Measurements from ENCODE around the gene ADARB2.

ADARB2 gene

DNA sequence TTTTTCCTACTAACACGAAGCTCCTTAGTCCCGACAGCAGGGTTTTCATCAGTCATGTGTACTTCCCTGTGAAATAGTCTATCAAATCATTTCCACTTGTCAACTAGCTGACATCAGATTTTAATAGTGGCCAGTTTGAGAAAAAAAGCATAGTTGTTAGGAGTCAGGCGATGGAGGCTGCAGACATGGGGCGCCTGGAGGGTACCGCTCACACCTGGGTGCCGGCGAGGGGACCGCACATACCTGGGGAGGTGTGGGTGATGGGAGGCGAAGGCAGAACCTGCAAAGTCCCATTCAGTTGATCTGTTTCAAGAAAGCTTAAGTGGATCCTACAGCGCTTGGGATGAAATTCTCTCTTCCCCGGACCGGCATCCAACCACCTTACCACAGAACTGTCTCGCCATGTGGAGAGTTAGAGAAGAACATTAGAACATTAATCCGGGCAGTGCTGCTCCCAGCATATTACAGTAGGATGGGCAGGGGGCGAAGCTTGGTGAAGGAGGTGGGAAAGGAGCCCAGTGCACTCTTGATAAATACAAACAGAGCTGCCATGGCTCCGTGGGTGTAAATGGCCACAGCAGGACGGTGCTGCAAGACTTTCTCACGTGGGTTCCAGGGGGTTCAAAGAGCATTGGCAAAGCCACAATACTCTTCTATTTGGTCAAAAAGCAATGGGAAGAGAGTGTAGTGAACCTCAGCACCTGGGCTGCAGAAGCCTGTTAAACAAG, 24.2 kb downstream of the ADARB2 start:
- Histone ChIP-seq H4K8ac (ENCODE audit: low read depth, low read length) (no peak overlapping the region), H3K4me3 (ENCODE audit: low read length in 2 of 2) (no peak overlapping the region), H3K18ac (ENCODE audit: low read length) (no peak overlapping the region), H3K4me2 (ENCODE audit: insufficient read depth, low read length, poor library complexity, severe bottlenecking) (no peak overlapping the region), H3K4me1 (ENCODE audit: control insufficient read depth in 2 of 2, insufficient read depth in 1 of 2, low read depth in 1 of 2, low read length in 2 of 2) (peaks cover 0 to 5% of the 10 kb centered on the region in 2 donors), H3K27me3 (ENCODE audit: control insufficient read depth in 3 of 3, insufficient read depth in 3 of 3, low read depth in 1 of 3, low read length in 3 of 3) (no peaks in the 10 kb centered on the region), H4K91ac (ENCODE audit: low read depth, low read length, poor library complexity) (no peak overlapping the region), H2BK5ac (ENCODE audit: low read length) (no peak overlapping the region), H2BK15ac (ENCODE audit: low read length) (no peak overlapping the region), H2AFZ (ENCODE audit: low read length) (no peak overlapping the region), H3K79me1 (ENCODE audit: low read depth, low read length) (no peaks in the 10 kb centered on the region), H3K4ac (ENCODE audit: low read length) (no peak overlapping the region), H2BK120ac (ENCODE audit: low read depth, low read length) (no peak overlapping the region), H3K27ac (replicated peaks; ENCODE audit: low read length) (no peak overlapping the region), H3K9me3 (replicated peaks in 1 of 2; ENCODE audit: control insufficient read depth in 2 of 2, insufficient read depth in 1 of 2, low read depth in 1 of 2, low read length in 2 of 2) (no peaks in the 10 kb centered on the region), H2AK5ac (ENCODE audit: low read depth, low read length) (no peak overlapping the region), H3K36me3 (replicated peaks in 1 of 2; ENCODE audit: control insufficient read depth in 2 of 2, insufficient read depth in 2 of 2, low read length in 2 of 2) (no peaks in the 10 kb centered on the region), H3K9ac (ENCODE audit: low read depth, low read length, poor library complexity) (no peak overlapping the region), H3K14ac (ENCODE audit: low read length) (no peak overlapping the region), H2BK12ac (ENCODE audit: low read length) (no peak overlapping the region), H3K23ac (ENCODE audit: low read depth, low read length, poor library complexity) (no peak overlapping the region)
- no peak for DNase-seq (ENCODE audit: low spot score)
- WGBS, 2 donors (ENCODE audit: extremely low coverage in 2 of 2, insufficient read length in 2 of 2, insufficient replicate concordance in 1 of 2) = no CpG with 5 or more reads among the region's 18 CpGs

DNA sequence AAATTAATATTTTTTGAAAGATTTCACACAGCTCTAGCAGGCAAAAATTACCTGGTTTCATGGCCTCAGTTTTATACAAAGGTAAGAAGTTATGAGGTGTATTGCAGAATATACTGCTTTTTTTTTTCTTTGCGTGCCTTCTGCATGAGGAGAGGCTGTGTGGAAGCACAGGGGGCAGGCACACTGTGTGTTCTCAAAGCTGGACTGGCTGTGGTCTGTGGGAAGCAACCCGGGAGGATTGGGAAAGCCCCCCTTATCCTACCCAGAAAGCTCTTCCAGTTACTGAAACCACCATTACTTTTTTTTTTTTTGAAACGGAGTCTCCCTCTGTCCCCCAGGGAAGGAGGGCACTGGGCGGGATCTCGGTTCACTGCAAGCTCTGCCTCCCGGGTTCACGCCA, 25.0 kb downstream of the ADARB2 start:
- no peak overlapping the region for H3K4me2 ChIP-seq (ENCODE audit: insufficient read depth, low read length, poor library complexity, severe bottlenecking)
- H3K36me3 ChIP-seq (replicated peaks in 1 of 2; ENCODE audit: control insufficient read depth in 2 of 2, insufficient read depth in 2 of 2, low read length in 2 of 2) = no peaks in the 10 kb centered on the region
- H2BK5ac ChIP-seq (ENCODE audit: low read length) = no peak overlapping the region
- peaks cover 0 to 5% of the 10 kb centered on the region in 2 donors for H3K4me1 ChIP-seq (ENCODE audit: control insufficient read depth in 2 of 2, insufficient read depth in 1 of 2, low read depth in 1 of 2, low read length in 2 of 2)
- no peaks in the 10 kb centered on the region for H3K27me3 ChIP-seq (ENCODE audit: control insufficient read depth in 3 of 3, insufficient read depth in 3 of 3, low read depth in 1 of 3, low read length in 3 of 3)
- no peak overlapping the region for H3K18ac ChIP-seq (ENCODE audit: low read length)
- H3K23ac ChIP-seq (ENCODE audit: low read depth, low read length, poor library complexity) = no peak overlapping the region
- no CpG with 5 or more reads among the region's 7 CpGs for WGBS, 2 donors (ENCODE audit: extremely low coverage in 2 of 2, insufficient read length in 2 of 2, insufficient replicate concordance in 1 of 2)
- H3K27ac ChIP-seq (replicated peaks; ENCODE audit: low read length) = no peak overlapping the region
- H3K9me3 ChIP-seq (replicated peaks in 1 of 2; ENCODE audit: control insufficient read depth in 2 of 2, insufficient read depth in 1 of 2, low read depth in 1 of 2, low read length in 2 of 2) = no peaks in the 10 kb centered on the region
- no peak overlapping the region for H2AFZ ChIP-seq (ENCODE audit: low read length)
- H3K9ac ChIP-seq (ENCODE audit: low read depth, low read length, poor library complexity) = no peak overlapping the region
- DNase-seq (ENCODE audit: low spot score) = no peak
- no peak overlapping the region for H2BK120ac ChIP-seq (ENCODE audit: low read depth, low read length)
- H2BK15ac ChIP-seq (ENCODE audit: low read length) = no peak overlapping the region
- H4K8ac ChIP-seq (ENCODE audit: low read depth, low read length) = no peak overlapping the region
- no peak overlapping the region for H2BK12ac ChIP-seq (ENCODE audit: low read length)
- no peak overlapping the region for H3K4ac ChIP-seq (ENCODE audit: low read length)
- H4K91ac ChIP-seq (ENCODE audit: low read depth, low read length, poor library complexity) = no peak overlapping the region
- H3K14ac ChIP-seq (ENCODE audit: low read length) = no peak overlapping the region
- H2AK5ac ChIP-seq (ENCODE audit: low read depth, low read length) = no peak overlapping the region
- no peak overlapping the region for H3K4me3 ChIP-seq (ENCODE audit: low read length in 2 of 2)
- H3K79me1 ChIP-seq (ENCODE audit: low read depth, low read length) = no peaks in the 10 kb centered on the region

DNA sequence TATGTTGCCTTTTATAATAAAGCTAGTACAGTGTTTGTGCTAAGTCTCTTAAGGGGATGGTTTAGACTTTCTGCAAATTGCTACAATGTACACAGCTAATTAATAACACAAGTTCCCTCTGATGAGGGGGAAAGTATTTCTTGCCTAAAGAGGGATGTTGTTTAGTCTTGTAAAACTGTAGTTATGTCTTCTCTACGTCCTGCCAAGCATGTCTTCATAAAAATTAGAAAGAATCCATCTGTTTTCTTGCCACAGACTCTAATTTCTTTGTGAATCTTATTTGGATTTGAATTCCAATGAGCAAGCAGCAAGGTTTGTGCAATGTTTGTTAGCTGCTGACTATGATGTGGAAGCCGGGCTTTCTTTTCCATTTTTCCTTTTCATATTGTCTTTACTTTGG, 28.2 kb downstream of the ADARB2 start:
- Histone ChIP-seq H2BK12ac (ENCODE audit: low read length) (no peak overlapping the region), H3K79me1 (ENCODE audit: low read depth, low read length) (no peaks in the 10 kb centered on the region), H3K14ac (ENCODE audit: low read length) (no peak overlapping the region), H2AFZ (ENCODE audit: low read length) (no peak overlapping the region), H3K18ac (ENCODE audit: low read length) (no peak overlapping the region), H3K9me3 (replicated peaks in 1 of 2; ENCODE audit: control insufficient read depth in 2 of 2, insufficient read depth in 1 of 2, low read depth in 1 of 2, low read length in 2 of 2) (peaks cover 0 to 5% of the 10 kb centered on the region in 2 donors), H2AK5ac (ENCODE audit: low read depth, low read length) (no peak overlapping the region), H2BK120ac (ENCODE audit: low read depth, low read length) (no peak overlapping the region), H3K27me3 (ENCODE audit: control insufficient read depth in 3 of 3, insufficient read depth in 3 of 3, low read depth in 1 of 3, low read length in 3 of 3) (no peaks in the 10 kb centered on the region), H3K9ac (ENCODE audit: low read depth, low read length, poor library complexity) (no peak overlapping the region), H4K8ac (ENCODE audit: low read depth, low read length) (no peak overlapping the region), H2BK5ac (ENCODE audit: low read length) (no peak overlapping the region), H3K4me1 (ENCODE audit: control insufficient read depth in 2 of 2, insufficient read depth in 1 of 2, low read depth in 1 of 2, low read length in 2 of 2) (no peaks in the 10 kb centered on the region), H4K91ac (ENCODE audit: low read depth, low read length, poor library complexity) (no peak overlapping the region), H3K4me2 (ENCODE audit: insufficient read depth, low read length, poor library complexity, severe bottlenecking) (no peak overlapping the region), H2BK15ac (ENCODE audit: low read length) (no peak overlapping the region), H3K4ac (ENCODE audit: low read length) (no peak overlapping the region), H3K23ac (ENCODE audit: low read depth, low read length, poor library complexity) (no peak overlapping the region), H3K4me3 (ENCODE audit: low read length in 2 of 2) (no peak overlapping the region), H3K27ac (replicated peaks; ENCODE audit: low read length) (no peak overlapping the region), H3K36me3 (replicated peaks in 1 of 2; ENCODE audit: control insufficient read depth in 2 of 2, insufficient read depth in 2 of 2, low read length in 2 of 2) (no peaks in the 10 kb centered on the region)
- no CpG with 5 or more reads among the region's 2 CpGs for WGBS, 2 donors (ENCODE audit: extremely low coverage in 2 of 2, insufficient read length in 2 of 2, insufficient replicate concordance in 1 of 2)
- DNase-seq (ENCODE audit: low spot score) = no peak

DNA sequence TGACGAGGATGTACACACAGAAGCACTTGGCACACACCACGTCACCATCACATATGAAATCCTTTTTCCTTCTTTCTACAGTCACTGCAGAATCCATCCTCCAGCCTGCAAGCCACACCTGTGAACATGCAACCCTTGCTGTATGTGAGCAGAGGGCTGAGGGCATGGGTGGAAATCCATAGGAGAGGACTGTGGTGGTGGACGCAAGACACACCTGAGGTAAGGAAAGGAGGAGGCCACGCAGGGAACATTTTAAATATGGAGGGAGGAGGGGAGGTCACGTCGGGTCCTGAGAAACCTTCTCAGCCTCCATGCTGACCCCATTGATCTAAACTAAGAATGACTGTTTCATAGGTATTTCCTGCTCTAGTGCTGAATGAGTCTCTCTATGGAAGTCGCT, 28.6 kb downstream of the ADARB2 start:
- H2AK5ac ChIP-seq (ENCODE audit: low read depth, low read length) = no peak overlapping the region
- no CpG with 5 or more reads among the region's 7 CpGs for WGBS, 2 donors (ENCODE audit: extremely low coverage in 2 of 2, insufficient read length in 2 of 2, insufficient replicate concordance in 1 of 2)
- no peak for DNase-seq (ENCODE audit: low spot score)

More for the DNA sequence above, 28.6 kb downstream of the ADARB2 start:
- no peaks in the 10 kb centered on the region for H3K4me1 ChIP-seq (ENCODE audit: control insufficient read depth in 2 of 2, insufficient read depth in 1 of 2, low read depth in 1 of 2, low read length in 2 of 2)
- no peak overlapping the region for H2BK120ac ChIP-seq (ENCODE audit: low read depth, low read length)
- no peak overlapping the region for H2BK12ac ChIP-seq (ENCODE audit: low read length)
- no peak overlapping the region for H2AFZ ChIP-seq (ENCODE audit: low read length)
- no peaks in the 10 kb centered on the region for H3K79me1 ChIP-seq (ENCODE audit: low read depth, low read length)
- no peak overlapping the region for H3K4me2 ChIP-seq (ENCODE audit: insufficient read depth, low read length, poor library complexity, severe bottlenecking)
- H3K4me3 ChIP-seq (ENCODE audit: low read length in 2 of 2) = no peak overlapping the region
- no peak overlapping the region for H3K23ac ChIP-seq (ENCODE audit: low read depth, low read length, poor library complexity)
- H2BK15ac ChIP-seq (ENCODE audit: low read length) = no peak overlapping the region
- H3K9me3 ChIP-seq (replicated peaks in 1 of 2; ENCODE audit: control insufficient read depth in 2 of 2, insufficient read depth in 1 of 2, low read depth in 1 of 2, low read length in 2 of 2) = peaks cover 0 to 5% of the 10 kb centered on the region in 2 donors
- H3K36me3 ChIP-seq (replicated peaks in 1 of 2; ENCODE audit: control insufficient read depth in 2 of 2, insufficient read depth in 2 of 2, low read length in 2 of 2) = no peaks in the 10 kb centered on the region
- H3K14ac ChIP-seq (ENCODE audit: low read length) = no peak overlapping the region
- H3K9ac ChIP-seq (ENCODE audit: low read depth, low read length, poor library complexity) = no peak overlapping the region
- H3K18ac ChIP-seq (ENCODE audit: low read length) = no peak overlapping the region
- H4K8ac ChIP-seq (ENCODE audit: low read depth, low read length) = no peak overlapping the region
- no peak overlapping the region for H2BK5ac ChIP-seq (ENCODE audit: low read length)
- no peak overlapping the region for H3K4ac ChIP-seq (ENCODE audit: low read length)
- no peak overlapping the region for H3K27ac ChIP-seq (replicated peaks; ENCODE audit: low read length)
- H3K27me3 ChIP-seq (ENCODE audit: control insufficient read depth in 3 of 3, insufficient read depth in 3 of 3, low read depth in 1 of 3, low read length in 3 of 3) = no peaks in the 10 kb centered on the region
- no peak overlapping the region for H4K91ac ChIP-seq (ENCODE audit: low read depth, low read length, poor library complexity)
